ENCODE measurements around the gene RNF208.

DNA sequence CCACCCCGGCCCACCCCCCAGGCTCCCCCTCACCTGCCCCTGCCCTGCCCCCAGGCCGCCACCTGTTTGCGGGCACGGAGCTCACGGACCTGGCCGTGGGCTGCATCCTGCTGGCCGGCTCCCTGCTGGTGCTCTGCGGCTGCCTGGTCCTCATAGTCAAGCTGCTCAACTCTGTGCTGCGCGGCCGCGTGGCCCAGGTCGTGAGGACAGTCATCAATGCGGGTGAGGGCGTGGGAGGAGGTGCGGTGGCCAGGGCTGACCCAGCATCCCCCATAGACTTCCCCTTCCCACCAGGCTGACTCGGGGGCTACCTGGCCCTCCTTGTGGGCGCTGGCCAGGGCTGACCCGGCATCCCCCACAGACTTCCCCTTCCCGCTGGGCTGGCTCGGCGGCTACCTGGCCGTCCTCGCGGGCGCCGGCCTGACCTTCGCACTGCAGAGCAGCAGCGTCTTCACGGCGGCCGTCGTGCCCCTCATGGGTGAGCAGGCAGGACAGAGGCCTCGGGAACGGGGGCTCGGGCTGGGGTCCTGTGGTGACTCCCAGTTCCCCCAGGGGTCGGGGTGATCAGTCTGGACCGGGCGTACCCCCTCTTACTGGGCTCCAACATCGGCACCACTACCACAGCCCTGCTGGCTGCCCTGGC, 12.1 kb upstream of the RNF208 start:
- TF ChIP-seq, protein P1, sequence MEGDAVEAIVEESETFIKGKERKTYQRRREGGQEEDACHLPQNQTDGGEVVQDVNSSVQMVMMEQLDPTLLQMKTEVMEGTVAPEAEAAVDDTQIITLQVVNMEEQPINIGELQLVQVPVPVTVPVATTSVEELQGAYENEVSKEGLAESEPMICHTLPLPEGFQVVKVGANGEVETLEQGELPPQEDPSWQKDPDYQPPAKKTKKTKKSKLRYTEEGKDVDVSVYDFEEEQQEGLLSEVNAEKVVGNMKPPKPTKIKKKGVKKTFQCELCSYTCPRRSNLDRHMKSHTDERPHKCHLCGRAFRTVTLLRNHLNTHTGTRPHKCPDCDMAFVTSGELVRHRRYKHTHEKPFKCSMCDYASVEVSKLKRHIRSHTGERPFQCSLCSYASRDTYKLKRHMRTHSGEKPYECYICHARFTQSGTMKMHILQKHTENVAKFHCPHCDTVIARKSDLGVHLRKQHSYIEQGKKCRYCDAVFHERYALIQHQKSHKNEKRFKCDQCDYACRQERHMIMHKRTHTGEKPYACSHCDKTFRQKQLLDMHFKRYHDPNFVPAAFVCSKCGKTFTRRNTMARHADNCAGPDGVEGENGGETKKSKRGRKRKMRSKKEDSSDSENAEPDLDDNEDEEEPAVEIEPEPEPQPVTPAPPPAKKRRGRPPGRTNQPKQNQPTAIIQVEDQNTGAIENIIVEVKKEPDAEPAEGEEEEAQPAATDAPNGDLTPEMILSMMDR (IDR thresholded peaks at IDR 0.05; ENCODE audit: low read depth, low read length) = no peak
- TF ChIP-seq POLR2A (IDR thresholded peaks at IDR 0.05; ENCODE audit: extremely low read depth, insufficient read length) (no peak), MYC (IDR thresholded peaks at IDR 0.05; ENCODE audit: low read depth, low read length) (no peak; the same call in 1 of the 2 replicates)

All from NB4 (cell line).